ENCODE measurements around the gene SEL1L. TPM values are rescaled to one million over a fixed set of nuclear protein-coding genes. Genes with fewer than 3 reads are reported as not detected.

SEL1L gene
- polyA plus RNA-seq, 1 donor from 2014 or later = 39.7 TPM

DNA sequence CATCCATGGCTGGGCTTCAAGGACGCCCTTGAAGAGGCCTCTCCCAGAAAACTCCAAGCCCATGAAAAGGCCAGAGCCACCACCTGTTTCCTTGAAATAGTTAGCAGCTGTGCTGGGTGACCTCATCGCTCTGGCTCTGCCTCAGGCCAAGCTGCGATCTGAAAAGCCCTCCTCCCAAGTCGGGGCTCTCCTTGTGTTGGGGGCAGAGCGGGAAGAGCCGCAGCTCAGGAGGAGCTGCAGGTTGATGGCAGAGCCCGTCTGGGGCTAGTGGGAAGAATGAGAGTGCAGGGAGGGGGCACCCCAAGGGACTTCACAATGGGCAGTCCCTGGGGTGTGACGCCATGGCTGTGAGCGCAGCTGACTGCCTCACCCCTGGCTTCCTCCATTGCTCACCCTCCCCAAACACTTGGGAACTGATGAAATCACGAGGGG lies 83.5 kb downstream of the SEL1L start:
- Histone ChIP-seq H3K27ac (ENCODE audit: low read length) (no peak overlapping the region), H3K9me2 (ENCODE audit: insufficient read depth, low read length) (no peaks in the 10 kb centered on the region), H3K4me2 (ENCODE audit: low read length) (no peak overlapping the region), H3K27me3 (ENCODE audit: insufficient read depth, low read depth, low read length) (no peaks in the 10 kb centered on the region), H3K79me2 (replicated peaks; ENCODE audit: insufficient read depth, low read length) (no peaks in the 10 kb centered on the region), H3K9me3 (ENCODE audit: low read length) (no peaks in the 10 kb centered on the region), H3F3A (ENCODE audit: insufficient read depth, low read length, poor library complexity, severe bottlenecking) (no peaks in the 10 kb centered on the region), H3K36me3 (ENCODE audit: insufficient read depth, low read length) (no peaks in the 10 kb centered on the region), H3K4me3 (ENCODE audit: low read length) (no peak overlapping the region), H4K20me1 (ENCODE audit: insufficient read depth) (no peaks in the 10 kb centered on the region), H2AFZ (ENCODE audit: low read depth, low read length) (no peak overlapping the region), H3K9ac (ENCODE audit: low read length) (no peak overlapping the region)
- no peak for TF ChIP-seq MXI1 (conservative IDR thresholded peaks at IDR 0.05; ENCODE audit: poor library complexity, severe bottlenecking)
- TF ChIP-seq, protein P1, sequence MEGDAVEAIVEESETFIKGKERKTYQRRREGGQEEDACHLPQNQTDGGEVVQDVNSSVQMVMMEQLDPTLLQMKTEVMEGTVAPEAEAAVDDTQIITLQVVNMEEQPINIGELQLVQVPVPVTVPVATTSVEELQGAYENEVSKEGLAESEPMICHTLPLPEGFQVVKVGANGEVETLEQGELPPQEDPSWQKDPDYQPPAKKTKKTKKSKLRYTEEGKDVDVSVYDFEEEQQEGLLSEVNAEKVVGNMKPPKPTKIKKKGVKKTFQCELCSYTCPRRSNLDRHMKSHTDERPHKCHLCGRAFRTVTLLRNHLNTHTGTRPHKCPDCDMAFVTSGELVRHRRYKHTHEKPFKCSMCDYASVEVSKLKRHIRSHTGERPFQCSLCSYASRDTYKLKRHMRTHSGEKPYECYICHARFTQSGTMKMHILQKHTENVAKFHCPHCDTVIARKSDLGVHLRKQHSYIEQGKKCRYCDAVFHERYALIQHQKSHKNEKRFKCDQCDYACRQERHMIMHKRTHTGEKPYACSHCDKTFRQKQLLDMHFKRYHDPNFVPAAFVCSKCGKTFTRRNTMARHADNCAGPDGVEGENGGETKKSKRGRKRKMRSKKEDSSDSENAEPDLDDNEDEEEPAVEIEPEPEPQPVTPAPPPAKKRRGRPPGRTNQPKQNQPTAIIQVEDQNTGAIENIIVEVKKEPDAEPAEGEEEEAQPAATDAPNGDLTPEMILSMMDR (IDR thresholded peaks at IDR 0.05; ENCODE audit: poor library complexity, severe bottlenecking) = no peak
- TF ChIP-seq REST (IDR thresholded peaks at IDR 0.05; ENCODE audit: borderline replicate concordance) = no peak
- TF ChIP-seq TAF1 (IDR thresholded peaks at IDR 0.05; ENCODE audit: low read depth) = no peak
- no peak for TF ChIP-seq EP300 (conservative IDR thresholded peaks at IDR 0.05; ENCODE audit: poor library complexity, severe bottlenecking)
- no peak for TF ChIP-seq POLR2AphosphoS5 (IDR thresholded peaks at IDR 0.05)
- TF ChIP-seq RAD21 (conservative IDR thresholded peaks at IDR 0.05) = no peak
- no peak for TF ChIP-seq EZH2 (IDR thresholded peaks at IDR 0.05; ENCODE audit: borderline replicate concordance, insufficient read depth, low read length, poor library complexity, severe bottlenecking)
- TF ChIP-seq SMC3 (conservative IDR thresholded peaks at IDR 0.05; ENCODE audit: poor library complexity) = no peak

GRCh38 chr14:81449576-81449975 lies 84.1 kb downstream of the SEL1L start:
- H3F3A ChIP-seq (ENCODE audit: insufficient read depth, low read length, poor library complexity, severe bottlenecking) = no peaks in the 10 kb centered on the region
- no peak for TF ChIP-seq MXI1 (conservative IDR thresholded peaks at IDR 0.05; ENCODE audit: poor library complexity, severe bottlenecking)
- no peak for TF ChIP-seq POLR2AphosphoS5 (IDR thresholded peaks at IDR 0.05)
- TF ChIP-seq TAF1 (IDR thresholded peaks at IDR 0.05; ENCODE audit: low read depth) = no peak
- TF ChIP-seq SMC3 (conservative IDR thresholded peaks at IDR 0.05; ENCODE audit: poor library complexity) = no peak
- TF ChIP-seq, protein P1 (IDR thresholded peaks at IDR 0.05; ENCODE audit: poor library complexity, severe bottlenecking) = no peak
- no peak for TF ChIP-seq REST (IDR thresholded peaks at IDR 0.05; ENCODE audit: borderline replicate concordance)
- TF ChIP-seq EP300 (conservative IDR thresholded peaks at IDR 0.05; ENCODE audit: poor library complexity, severe bottlenecking) = no peak
- no peak for TF ChIP-seq RAD21 (conservative IDR thresholded peaks at IDR 0.05)
- TF ChIP-seq EZH2 (IDR thresholded peaks at IDR 0.05; ENCODE audit: borderline replicate concordance, insufficient read depth, low read length, poor library complexity, severe bottlenecking) = no peak
- H3K27ac ChIP-seq (ENCODE audit: low read length) = no peak overlapping the region
- H3K4me3 ChIP-seq (ENCODE audit: low read length) = no peak overlapping the region
- no peak overlapping the region for H2AFZ ChIP-seq (ENCODE audit: low read depth, low read length)
- no peak overlapping the region for H3K9ac ChIP-seq (ENCODE audit: low read length)
- no peaks in the 10 kb centered on the region for H3K79me2 ChIP-seq (replicated peaks; ENCODE audit: insufficient read depth, low read length)
- H3K36me3 ChIP-seq (ENCODE audit: insufficient read depth, low read length) = no peaks in the 10 kb centered on the region
- H4K20me1 ChIP-seq (ENCODE audit: insufficient read depth) = no peaks in the 10 kb centered on the region
- no peaks in the 10 kb centered on the region for H3K9me2 ChIP-seq (ENCODE audit: insufficient read depth, low read length)
- H3K9me3 ChIP-seq (ENCODE audit: low read length) = no peaks in the 10 kb centered on the region
- no peak overlapping the region for H3K4me2 ChIP-seq (ENCODE audit: low read length)
- H3K27me3 ChIP-seq (ENCODE audit: insufficient read depth, low read depth, low read length) = no peaks in the 10 kb centered on the region
